AG08396 (cell line): ENCODE measurements around the gene LGALS7B.
"Not testable (repeated sequence)": the region's sequence is repeated elsewhere in the genome, so short reads cannot be mapped to it uniquely, and the experiment has no call there.

ENCODE experiments used
- DNase-seq: peaks from one replicate; pipeline ENCODE4 v3.0.0; 2012; ENCODE audit warnings: low spot score, mixed read lengths

The LGALS7B gene

DNA sequence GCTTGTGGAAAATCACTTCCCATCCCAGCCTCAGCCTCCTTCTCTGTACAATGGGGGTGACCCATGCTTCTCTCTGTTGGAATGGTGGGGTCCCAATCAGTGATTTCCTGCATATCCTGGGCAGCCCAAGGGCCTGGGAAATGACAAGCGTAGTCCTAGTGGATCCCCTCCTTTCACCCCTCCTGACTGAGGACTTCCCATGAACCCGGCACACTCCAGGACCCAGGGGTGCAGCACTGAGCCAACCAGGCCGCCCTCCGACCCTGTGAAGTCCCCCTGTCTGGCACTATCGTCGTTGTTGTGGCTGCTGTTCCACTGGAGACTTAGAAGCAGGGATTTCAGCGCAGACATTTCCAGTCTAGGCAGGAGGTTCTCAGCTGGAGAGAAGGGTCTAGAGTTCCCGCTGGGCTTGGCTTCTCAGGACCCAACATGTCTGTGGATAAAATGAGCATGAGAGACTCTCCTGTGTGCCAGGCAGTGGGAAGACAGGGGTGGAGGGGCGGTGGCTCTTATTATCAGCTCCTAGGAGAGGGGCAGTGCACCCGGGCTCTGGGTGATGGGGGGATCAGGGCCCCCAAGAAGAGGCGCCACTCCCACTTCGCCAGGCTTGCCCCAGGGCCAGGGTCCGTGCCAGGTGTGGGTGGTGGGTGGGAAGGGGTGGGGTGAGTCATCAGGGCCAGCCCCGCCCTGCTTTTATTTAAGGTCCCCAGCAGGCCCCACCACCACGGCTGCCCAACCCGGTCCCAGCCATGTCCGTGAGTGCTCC lies at the start of gene LGALS7B:
TSS of gene LGALS7B (plus strand) at position 723 of the 766 bp plus-strand sequence. CDS start at position 750, 27 bp downstream.
- peak; percentile 2 for DNase-seq

- DNase-seq, result no peak
These were observed 49.4 kb upstream of the LGALS7B start for GRCh38 chr19:38739440-38740256.

- no peak for DNase-seq
These were observed 48.8 kb upstream of the LGALS7B start for GRCh38 chr19:38740257-38740592.

DNA sequence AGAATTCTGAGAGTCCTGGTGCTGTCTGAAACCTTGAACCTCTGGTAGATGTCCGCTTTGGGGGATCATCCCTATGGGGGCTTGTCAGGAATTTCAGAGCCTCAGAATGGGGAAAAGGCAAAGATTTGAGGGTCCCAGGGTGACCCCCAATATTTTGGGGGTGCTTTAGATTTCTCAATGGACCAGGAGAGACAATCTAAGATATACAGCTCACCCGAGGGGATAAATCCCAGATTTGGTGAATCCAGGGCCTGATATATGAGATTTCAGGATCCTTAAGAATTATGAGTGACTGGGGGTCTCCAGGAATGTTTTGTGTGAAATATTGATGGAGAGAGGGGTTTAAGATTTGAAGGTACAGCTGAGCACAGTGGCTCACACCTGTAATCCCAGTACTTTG lies 48.1 kb upstream of the LGALS7B start:
- DNase-seq, result no peak

- DNase-seq, result no peak
These were observed 47.3 kb upstream of the LGALS7B start for GRCh38 chr19:38741670-38742069.

DNA sequence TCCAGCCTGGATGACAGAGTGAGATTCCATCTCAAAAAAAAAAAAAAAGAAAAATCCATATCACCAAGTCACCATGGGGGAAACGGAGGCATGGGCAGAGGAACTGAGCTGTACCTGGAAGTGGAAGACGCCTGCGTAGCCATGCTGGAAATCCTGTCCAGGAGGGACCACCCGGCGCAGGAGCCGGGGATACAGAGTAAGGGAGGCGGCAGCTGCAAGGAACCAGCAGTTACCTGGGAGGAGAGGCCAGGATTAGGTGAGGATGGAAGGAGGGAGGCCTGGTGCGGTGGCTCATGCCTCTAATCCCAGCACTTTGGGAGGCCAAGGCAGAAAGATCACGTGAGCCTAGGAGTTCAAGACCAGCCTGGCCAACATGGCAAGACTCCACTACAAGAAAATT lies 46.7 kb upstream of the LGALS7B start:
- DNase-seq, result no peak

DNA sequence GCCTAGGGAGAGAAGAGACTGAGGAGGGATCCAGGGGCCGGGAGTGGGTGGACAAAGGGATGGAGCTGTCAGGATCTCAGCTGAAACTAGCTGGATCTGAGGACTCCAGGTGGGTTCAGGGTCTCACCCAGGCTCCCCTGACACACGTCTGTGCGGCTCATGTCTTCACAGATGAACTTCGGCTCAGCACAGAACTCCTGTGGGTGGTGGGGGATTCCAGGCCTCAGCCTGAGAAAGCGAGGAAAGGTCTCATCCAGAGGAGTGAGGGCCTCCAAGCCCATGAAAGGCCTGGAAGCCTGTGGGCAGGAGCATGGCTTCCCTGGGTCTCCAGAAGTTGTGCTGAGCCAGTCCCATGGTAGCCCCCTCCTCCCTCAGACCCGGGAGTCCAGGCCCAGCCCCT lies 46.1 kb upstream of the LGALS7B start:
- DNase-seq, result peak; percentile 4

- peak; percentile 2 for DNase-seq
These were observed 45.4 kb upstream of the LGALS7B start for GRCh38 chr19:38743394-38744297.

DNA sequence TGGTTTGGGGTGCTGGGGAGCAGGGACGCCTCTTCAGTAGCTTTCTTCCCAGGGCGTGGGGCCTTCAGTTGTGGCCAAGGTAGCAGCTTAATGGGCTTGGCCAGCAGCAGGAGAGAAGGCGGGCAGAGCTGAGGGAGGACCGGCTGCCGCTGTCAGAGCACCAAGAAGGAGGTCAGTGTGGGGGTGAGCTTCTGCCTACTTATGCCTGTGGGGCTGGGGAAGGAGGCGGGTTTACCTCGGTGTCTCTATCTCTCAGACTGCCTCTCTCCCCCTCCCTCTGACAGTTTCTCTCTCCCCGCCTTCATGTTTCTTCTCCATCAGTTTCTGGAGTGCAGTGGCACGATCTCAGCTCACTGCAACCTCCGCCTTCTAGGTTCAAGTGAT lies 44.7 kb upstream of the LGALS7B start, which contains the start of gene CAPN12:
TSS of gene CAPN12 (minus strand) at position 177 of the 384 bp plus-strand sequence. CDS start 309 bp downstream, outside the sequence.
- DNase-seq, result no peak

- no peak for DNase-seq
These were observed 44.1 kb upstream of the LGALS7B start for GRCh38 chr19:38744874-38745273.

GRCh38 chr19:38745316-38745715 lies 43.7 kb upstream of the LGALS7B start:
- no peak for DNase-seq

DNA sequence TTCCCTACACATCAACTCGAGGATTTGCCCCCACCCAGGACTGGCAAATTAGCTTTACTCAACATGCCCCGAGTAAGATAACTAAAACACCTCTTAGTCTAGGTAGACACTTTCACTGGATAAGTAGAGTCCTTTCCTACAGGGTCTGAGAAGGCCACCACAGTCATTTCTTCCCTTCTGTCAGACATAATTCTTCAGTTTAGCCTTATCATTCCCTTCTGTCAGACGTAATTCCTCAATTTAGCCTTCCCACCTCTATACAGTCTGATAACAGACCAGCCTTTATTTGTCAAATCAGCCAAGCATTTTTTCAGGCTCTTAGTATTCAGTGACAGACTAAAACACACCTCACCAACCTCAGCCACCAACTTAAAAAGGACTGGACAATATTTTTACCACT lies 35.2 kb upstream of the LGALS7B start:
- not testable (repeated sequence) for DNase-seq

- not testable (repeated sequence) for DNase-seq
These were observed 34.8 kb upstream of the LGALS7B start for GRCh38 chr19:38754196-38754595.

DNA sequence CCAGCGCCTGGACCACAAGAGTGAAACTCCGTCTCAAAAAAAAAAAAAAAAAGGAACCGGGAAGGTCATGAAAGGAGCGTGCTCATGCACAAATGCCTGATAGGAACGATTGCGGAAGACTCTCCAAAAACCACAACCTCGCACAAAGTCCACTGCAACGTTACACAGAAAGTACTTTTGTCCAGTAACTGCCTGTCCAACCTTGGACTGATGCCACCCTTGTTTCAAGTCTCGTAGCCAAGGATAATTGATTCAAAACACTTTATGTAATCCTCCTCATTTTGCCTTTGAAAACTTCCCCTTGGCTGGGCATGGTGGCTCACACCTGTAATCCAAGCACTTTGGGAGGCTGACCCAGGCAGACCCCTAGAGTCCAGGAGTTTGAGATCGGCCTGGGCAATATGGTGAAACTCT lies 29.4 kb upstream of the LGALS7B start:
- no peak for DNase-seq

DNA sequence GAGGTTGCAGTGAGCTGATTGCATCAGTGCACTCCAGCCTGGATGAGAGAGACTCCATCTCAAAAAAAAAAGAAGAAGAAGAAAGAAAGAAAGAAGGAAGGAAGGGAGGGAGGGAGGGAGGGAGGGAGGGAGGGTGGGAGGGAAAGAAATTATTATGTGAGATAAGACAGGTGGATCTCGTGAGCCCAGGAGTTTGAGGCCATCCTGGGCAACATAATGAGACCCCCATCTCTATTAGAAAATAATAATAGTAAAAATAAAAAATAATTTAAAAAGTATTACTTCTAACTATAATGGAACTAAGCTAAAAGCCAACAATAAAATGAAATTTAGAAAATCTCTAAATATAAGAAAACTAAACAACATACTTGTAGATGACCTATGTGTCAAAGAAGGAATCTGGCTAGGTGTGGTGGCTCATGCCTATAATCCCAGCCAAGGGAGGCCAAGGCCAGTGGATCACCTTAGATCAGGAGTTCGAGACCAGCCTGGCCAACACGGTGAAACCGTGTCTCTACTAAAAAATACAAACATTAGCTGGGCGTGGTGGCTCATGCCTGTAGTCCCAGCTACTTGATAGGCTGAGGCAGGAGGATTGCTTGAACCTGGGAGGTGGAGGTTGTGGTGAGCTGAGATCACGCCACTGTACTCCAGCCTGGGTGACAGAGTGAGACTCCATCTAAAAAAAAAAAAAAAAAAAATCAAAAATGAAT lies 28.0 kb upstream of the LGALS7B start:
- DNase-seq, result not testable (repeated sequence)

GRCh38 chr19:38761884-38762389 lies 27.1 kb upstream of the LGALS7B start:
- DNase-seq, result not testable (repeated sequence)

GRCh38 chr19:38763795-38764220 lies 25.2 kb upstream of the LGALS7B start:
- no peak for DNase-seq

GRCh38 chr19:38765214-38765613 lies 23.8 kb upstream of the LGALS7B start:
- DNase-seq, result no peak

- no peak for DNase-seq
These were observed 22.5 kb upstream of the LGALS7B start for GRCh38 chr19:38766276-38767047.

DNA sequence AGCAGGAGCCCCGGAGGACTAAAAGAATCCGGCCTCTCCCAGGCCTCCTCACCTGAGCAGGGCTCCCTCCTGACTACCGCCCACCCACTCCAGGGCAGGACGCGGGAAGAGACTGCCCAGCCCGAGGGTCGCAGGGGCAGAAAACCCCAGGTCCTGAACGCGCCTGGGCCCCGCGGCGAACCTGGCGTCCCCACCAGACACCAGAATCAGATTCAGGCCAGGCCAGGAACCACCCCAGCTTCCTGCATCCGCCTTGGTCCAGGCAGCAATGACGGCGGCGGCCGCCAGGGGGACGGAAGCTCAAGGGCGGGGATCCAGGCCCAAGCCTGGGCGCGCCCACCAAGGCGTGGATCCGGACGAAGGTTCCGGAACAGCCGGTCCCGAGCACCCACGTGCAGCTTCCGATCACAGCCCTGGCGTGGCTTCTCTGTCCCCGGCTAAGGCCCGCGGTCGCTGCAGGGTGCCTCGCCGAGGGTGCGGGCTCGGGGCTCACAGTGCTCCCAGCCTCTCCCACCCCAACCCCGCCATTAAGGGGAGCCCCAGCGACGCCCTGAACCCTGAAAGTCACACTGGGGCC lies 19.3 kb upstream of the LGALS7B start:
- DNase-seq, result peak; percentile 75
